ENCODE results near the gene SPINK9.

DNA sequence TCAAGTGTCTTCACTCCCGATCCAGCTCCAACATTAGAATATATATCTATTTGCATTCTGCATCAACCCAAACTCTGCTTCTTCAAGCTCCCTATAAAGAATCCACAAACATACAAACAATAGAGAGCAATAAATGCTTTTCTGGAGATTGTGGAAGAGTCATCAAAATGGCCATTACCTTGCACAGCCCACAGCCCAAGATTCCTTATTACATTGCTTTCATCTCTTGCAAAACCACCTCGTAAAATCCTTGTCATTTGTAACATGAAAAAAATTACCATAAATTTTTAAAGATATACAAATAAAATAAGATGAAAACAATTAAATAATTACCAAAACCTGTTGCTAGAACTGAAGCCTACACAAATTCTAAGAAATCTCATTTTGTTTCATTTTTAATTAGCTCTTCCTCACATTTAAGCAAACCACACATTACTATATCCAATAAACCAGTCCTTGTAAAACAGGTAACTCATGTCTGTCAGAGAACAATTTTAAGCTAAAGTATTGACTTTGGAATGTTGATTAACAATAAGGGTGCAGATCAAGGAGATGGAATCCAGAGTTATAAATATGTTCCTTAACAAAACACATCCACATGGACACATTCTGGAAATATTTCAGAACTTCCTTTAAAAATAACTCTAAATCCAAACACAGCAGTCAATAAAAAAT is 7.1 kb downstream of the SPINK9 start:
- TF ChIP-seq CTCF (IDR thresholded peaks at IDR 0.05) (no peak), ZFX (IDR thresholded peaks at IDR 0.05; ENCODE audit: borderline replicate concordance) (no peak)
